HepG2 (cell line): ENCODE results near the gene RNPS1. TPM values are rescaled to one million over a fixed set of nuclear protein-coding genes. Genes with fewer than 3 reads are reported as not detected.

Source experiments
- AGO2 ChIP-seq: fragments of 200-400 bp; formaldehyde crosslinking; optimal IDR thresholded peaks from 2 replicates; pipeline ENCODE3; 2017; ENCODE audit warnings: mild to moderate bottlenecking, low read depth, low read length, moderate library complexity
- AKAP8 ChIP-seq: sonication (generic); formaldehyde crosslinking; IDR thresholded peaks from 2 replicates; pipeline ENCODE4 v1.5.1; 2020; ENCODE audit warnings: mild to moderate bottlenecking, missing genetic modification reagents
- FOXA3 ChIP-seq: IDR thresholded peaks from 2 replicates; pipeline ENCODE4 v1.6.1; 2016; ENCODE audit warnings: missing genetic modification reagents, missing compliant biosample characterization
- FUBP1 ChIP-seq: sonication (generic); formaldehyde crosslinking; IDR thresholded peaks from 2 replicates; pipeline ENCODE4 v1.5.1; 2020; ENCODE audit warnings: missing genetic modification reagents, mild to moderate bottlenecking, borderline replicate concordance
- HOXD1 ChIP-seq: sonication (generic); formaldehyde crosslinking; IDR thresholded peaks from 2 replicates; pipeline ENCODE4 v1.5.0; 2020; ENCODE audit warnings: missing genetic modification reagents
- IRF1 ChIP-seq: sonication (generic); formaldehyde crosslinking; IDR thresholded peaks from 2 replicates; pipeline ENCODE4 v1.4.0; 2020; ENCODE audit warnings: low read depth, mild to moderate bottlenecking, missing genetic modification reagents
- IRF2 ChIP-seq: IDR thresholded peaks from 2 replicates; pipeline ENCODE4 v1.6.1; 2018; ENCODE audit warnings: missing genetic modification reagents, missing compliant biosample characterization
- ISL2 ChIP-seq: sonication (generic); formaldehyde crosslinking; IDR thresholded peaks from 2 replicates; pipeline ENCODE4 v1.5.0; 2020; ENCODE audit warnings: missing genetic modification reagents
- JUNB ChIP-seq: sonication (generic); formaldehyde crosslinking; IDR thresholded peaks from 2 replicates; pipeline ENCODE4 v1.8.0; 2022; ENCODE audit warnings: missing genetic modification reagents, mild to moderate bottlenecking, borderline replicate concordance
- NFIB ChIP-seq: sonication (generic); formaldehyde crosslinking; IDR thresholded peaks from 2 replicates; pipeline ENCODE4 v1.9.0; 2021; ENCODE audit warnings: missing genetic modification reagents, mild to moderate bottlenecking, borderline replicate concordance
- PHF20 ChIP-seq: sonication (generic); formaldehyde crosslinking; IDR thresholded peaks from 2 replicates; pipeline ENCODE4 v1.5.0; 2020; ENCODE audit warnings: mild to moderate bottlenecking, missing genetic modification reagents
- POLR2G ChIP-seq: fragments of 200-400 bp; formaldehyde crosslinking; IDR thresholded peaks from 2 replicates; pipeline ENCODE4 v1.6.1; 2018; ENCODE audit warnings: mild to moderate bottlenecking, low read depth, low read length, moderate library complexity
- RARG ChIP-seq: sonication (generic); formaldehyde crosslinking; IDR thresholded peaks from 2 replicates; pipeline ENCODE4 v1.4.0; 2020; ENCODE audit warnings: low read depth, mild to moderate bottlenecking, missing genetic modification reagents
- SALL2 ChIP-seq: sonication (generic); formaldehyde crosslinking; IDR thresholded peaks from 2 replicates; pipeline ENCODE4 v1.8.1; 2023; ENCODE audit warnings: mild to moderate bottlenecking, missing genetic modification reagents, inconsistent platforms
- SNAPC5 ChIP-seq: sonication (generic); formaldehyde crosslinking; IDR thresholded peaks from 2 replicates; pipeline ENCODE4 v1.8.1; 2023; ENCODE audit warnings: mild to moderate bottlenecking, missing genetic modification reagents, borderline replicate concordance
- SNRNP70 ChIP-seq: fragments of 200-400 bp; formaldehyde crosslinking; IDR thresholded peaks from 2 replicates; pipeline ENCODE4 v1.6.1; 2017; ENCODE audit warnings: mild to moderate bottlenecking, low read depth, low read length, moderate library complexity
- TBL1XR1 ChIP-seq: fragments of 150-350 bp; IDR thresholded peaks from 2 replicates; pipeline ENCODE4 v1.6.1; 2014; ENCODE audit warnings: borderline replicate concordance, low read length; ENCODE audit not compliant: partially characterized antibody
- TBX3 ChIP-seq: fragments of 450-650 bp; IDR thresholded peaks from 2 replicates; pipeline ENCODE4 v1.6.1; 2017; ENCODE audit warnings: antibody characterized with exemption, mild to moderate bottlenecking, inconsistent platforms, borderline replicate concordance
- THAP8 ChIP-seq: sonication (generic); formaldehyde crosslinking; IDR thresholded peaks from 2 replicates; pipeline ENCODE4 v1.5.1; 2020; ENCODE audit warnings: missing genetic modification reagents, mild to moderate bottlenecking, borderline replicate concordance
- ZFAT ChIP-seq: sonication (generic); formaldehyde crosslinking; conservative IDR thresholded peaks from 2 replicates; pipeline ENCODE4 v1.8.1; 2023; ENCODE audit warnings: missing genetic modification reagents, inconsistent platforms
- ZNF292 ChIP-seq: sonication (generic); formaldehyde crosslinking; IDR thresholded peaks from 2 replicates; pipeline ENCODE4 v1.8.1; 2022; ENCODE audit warnings: mild to moderate bottlenecking, low read depth, missing genetic modification reagents, borderline replicate concordance
- ZNF550 ChIP-seq: sonication (generic); formaldehyde crosslinking; IDR thresholded peaks from 2 replicates; pipeline ENCODE4 v1.4.0; 2020; ENCODE audit warnings: mild to moderate bottlenecking, missing genetic modification reagents, borderline replicate concordance
- ZNF7 ChIP-seq: IDR thresholded peaks from 2 replicates; pipeline ENCODE4 v1.6.1; 2016; ENCODE audit warnings: missing biosample characterization, missing genetic modification reagents
- ZNF816 ChIP-seq: sonication (generic); formaldehyde crosslinking; IDR thresholded peaks from 2 replicates; pipeline ENCODE4 v1.8.0; 2022; ENCODE audit warnings: missing genetic modification reagents, mild to moderate bottlenecking, borderline replicate concordance
- ZXDC ChIP-seq: sonication (generic); formaldehyde crosslinking; IDR thresholded peaks from 2 replicates; pipeline ENCODE4 v1.5.0; 2020; ENCODE audit warnings: mild to moderate bottlenecking, missing genetic modification reagents
- polyA plus RNA-seq, 8 experiments: library from polyadenylated mRNA; depleted of rRNA in 3 of 8; stranded (reverse) in 7 of 8; unstranded in 1 of 8; fragments of >200 nt; fragmentation: Illumina TruSeq in 4 of 8; extraction: Trizol in 4 of 8; gene quantifications; 2 replicates each; pipeline versions ENCODE4 v1.2.1 to v1.2.3, GENCODE V29; 2011 to 2016; ENCODE audit warnings: low read depth in 4 of 8, missing spikeins in 1 of 8, mixed read lengths in 1 of 8; ENCODE audit not compliant: insufficient read depth in 1 of 8
- total RNA-seq, 5 experiments: library from RNA; depleted of rRNA; stranded (reverse); fragments of >200 nt; fragmentation: Illumina TruSeq; extraction: Trizol; gene quantifications; 2 replicates each; pipeline ENCODE4 v1.2.3, GENCODE V29; 2016; ENCODE audit warnings: low read depth in 1 of 5

RNPS1 gene
- total and polyA plus RNA-seq, 2 of the 13 experiments (the other 11 are each of a cell fraction or from before 2014, with no cell fraction given) = 126 to 133 TPM

- TF ChIP-seq FUBP1 (CRISPR knock-in tag) (no peak), IRF2 (CRISPR knock-in tag) (no peak), AGO2 (peak; percentile 37), SNRNP70 (no peak), IRF1 (no peak), THAP8 (CRISPR knock-in tag) (no peak), ZXDC (0 out of 2 replicates have a peak, but pooled peaks have one; percentile 9), TBL1XR1 (no peak), ZFAT (CRISPR knock-in tag) (no peak), SALL2 (no peak), ZNF7 (CRISPR knock-in tag) (no peak), ISL2 (CRISPR knock-in tag) (no peak), ZNF816 (no peak), POLR2G (peak; percentile 40; the same call in 1 of the 2 replicates), TBX3 (no peak), NFIB (CRISPR knock-in tag) (no peak), HOXD1 (no peak), ZNF292 (CRISPR knock-in tag) (no peak), RARG (no peak), JUNB (no peak), FOXA3 (CRISPR knock-in tag) (no peak), SNAPC5 (CRISPR knock-in tag) (no peak), PHF20 (no peak), AKAP8 (CRISPR knock-in tag) (0 out of 2 replicates have a peak, but pooled peaks have one; percentile 14), ZNF550 (CRISPR knock-in tag) (no peak)
Measured at GRCh38 chr16:2235695-2236336, 32.1 kb downstream of the RNPS1 start (continued).
